ENCODE measurements around the gene CCDC57.

CCDC57 gene

GRCh38 chr17:82188001-82188961 is 24.4 kb downstream of the CCDC57 start:
- DNase-seq (ENCODE audit: low read depth in 2 of 2), result no peak
- no peak for TF ChIP-seq CTCF (IDR thresholded peaks at IDR 0.05; ENCODE audit: low read depth, low read length)
- H3K4me3 ChIP-seq (replicated peaks in 1 of 2; ENCODE audit: low read depth in 2 of 2, low read length in 2 of 2), result no peak overlapping the region

- no peak for TF ChIP-seq CTCF (IDR thresholded peaks at IDR 0.05; ENCODE audit: low read depth, low read length)
- no peak for DNase-seq (ENCODE audit: low read depth in 2 of 2)
- no peak overlapping the region for H3K4me3 ChIP-seq (replicated peaks in 1 of 2; ENCODE audit: low read depth in 2 of 2, low read length in 2 of 2)
Measured at GRCh38 chr17:82187500-82187899, 25.1 kb downstream of the CCDC57 start.

- DNase-seq (ENCODE audit: low read depth in 2 of 2), result no peak
- TF ChIP-seq CTCF (IDR thresholded peaks at IDR 0.05; ENCODE audit: low read depth, low read length), result no peak
- no peak overlapping the region for H3K4me3 ChIP-seq (replicated peaks in 1 of 2; ENCODE audit: low read depth in 2 of 2, low read length in 2 of 2)
Measured at GRCh38 chr17:82186221-82186620, 26.4 kb downstream of the CCDC57 start.

GRCh38 chr17:82184761-82185160 is 27.9 kb downstream of the CCDC57 start:
- no peak overlapping the region for H3K4me3 ChIP-seq (replicated peaks in 1 of 2; ENCODE audit: low read depth in 2 of 2, low read length in 2 of 2)
- no peak for DNase-seq (ENCODE audit: low read depth in 2 of 2)
- no peak for TF ChIP-seq CTCF (IDR thresholded peaks at IDR 0.05; ENCODE audit: low read depth, low read length)

GRCh38 chr17:82180776-82181528 is 31.7 kb downstream of the CCDC57 start:
- TF ChIP-seq CTCF (IDR thresholded peaks at IDR 0.05; ENCODE audit: low read depth, low read length), result no peak
- DNase-seq (ENCODE audit: low read depth in 2 of 2), result no peak
- H3K4me3 ChIP-seq (replicated peaks in 1 of 2; ENCODE audit: low read depth in 2 of 2, low read length in 2 of 2), result no peak overlapping the region

GRCh38 chr17:82179946-82180475 is 32.6 kb downstream of the CCDC57 start:
- no peak overlapping the region for H3K4me3 ChIP-seq (replicated peaks in 1 of 2; ENCODE audit: low read depth in 2 of 2, low read length in 2 of 2)
- TF ChIP-seq CTCF (IDR thresholded peaks at IDR 0.05; ENCODE audit: low read depth, low read length), result no peak
- DNase-seq (ENCODE audit: low read depth in 2 of 2), result no peak

Data from cardiac fibroblast (primary cell).